ENCODE data around the gene ADGRD1.

ADGRD1 gene

GRCh38 chr12:131072451-131073230, 118.9 kb downstream of the ADGRD1 start:
- ChIA-PET CTCF (no interaction called here), POLR2A (no interaction called here)
- no peak for TF ChIP-seq CTCF (IDR thresholded peaks at IDR 0.05; ENCODE audit: insufficient read depth, low read length, missing control alignments)
- DNase-seq (ENCODE audit: low read depth, low spot score): no peak
- H3K4me3 ChIP-seq (ENCODE audit: low read depth, low read length): no peak overlapping the region

- POLR2A ChIA-PET: no interaction called here
- H3K4me3 ChIP-seq (ENCODE audit: low read depth, low read length): no peak overlapping the region
- CTCF ChIA-PET: no interaction called here
- no peak for DNase-seq (ENCODE audit: low read depth, low spot score)
- no peak for TF ChIP-seq CTCF (IDR thresholded peaks at IDR 0.05; ENCODE audit: insufficient read depth, low read length, missing control alignments)
Observed at GRCh38 chr12:131074221-131075083, 120.7 kb downstream of the ADGRD1 start.

- no peak for DNase-seq (ENCODE audit: low read depth, low spot score)
- ChIA-PET CTCF (interaction anchor here (0.6 kb wide), 1 partner anchor 673 kb away, joined by 3 read pairs; no protein-coding TSS in a partner anchor), POLR2A (no interaction called here)
- H3K4me3 ChIP-seq (ENCODE audit: low read depth, low read length): no peak overlapping the region
- no peak for TF ChIP-seq CTCF (IDR thresholded peaks at IDR 0.05; ENCODE audit: insufficient read depth, low read length, missing control alignments)
Observed at GRCh38 chr12:131075194-131075593, 121.5 kb downstream of the ADGRD1 start.

- no peak for DNase-seq (ENCODE audit: low read depth, low spot score)
- TF ChIP-seq CTCF (IDR thresholded peaks at IDR 0.05; ENCODE audit: insufficient read depth, low read length, missing control alignments): no peak
- ChIA-PET POLR2A (no interaction called here), CTCF (interaction anchor here (0.6 kb wide), 1 partner anchor 673 kb away, joined by 3 read pairs; no protein-coding TSS in a partner anchor)
- no peak overlapping the region for H3K4me3 ChIP-seq (ENCODE audit: low read depth, low read length)
Observed at GRCh38 chr12:131075611-131076010, 121.9 kb downstream of the ADGRD1 start.

- POLR2A ChIA-PET: no interaction called here
- DNase-seq (ENCODE audit: low read depth, low spot score): no peak
- TF ChIP-seq CTCF (IDR thresholded peaks at IDR 0.05; ENCODE audit: insufficient read depth, low read length, missing control alignments): no peak
- no peak overlapping the region for H3K4me3 ChIP-seq (ENCODE audit: low read depth, low read length)
- CTCF ChIA-PET: no interaction called here
Observed at GRCh38 chr12:131076296-131076695, 122.6 kb downstream of the ADGRD1 start.

All from AG04449 (cell line).